Measurements from ENCODE around the gene ZFYVE26. TPM values are rescaled to one million over a fixed set of nuclear protein-coding genes. Genes with fewer than 3 reads are reported as not detected.

ZFYVE26 gene
- total RNA-seq, 1 experiment from 2014 or later, result 21.1 TPM

DNA sequence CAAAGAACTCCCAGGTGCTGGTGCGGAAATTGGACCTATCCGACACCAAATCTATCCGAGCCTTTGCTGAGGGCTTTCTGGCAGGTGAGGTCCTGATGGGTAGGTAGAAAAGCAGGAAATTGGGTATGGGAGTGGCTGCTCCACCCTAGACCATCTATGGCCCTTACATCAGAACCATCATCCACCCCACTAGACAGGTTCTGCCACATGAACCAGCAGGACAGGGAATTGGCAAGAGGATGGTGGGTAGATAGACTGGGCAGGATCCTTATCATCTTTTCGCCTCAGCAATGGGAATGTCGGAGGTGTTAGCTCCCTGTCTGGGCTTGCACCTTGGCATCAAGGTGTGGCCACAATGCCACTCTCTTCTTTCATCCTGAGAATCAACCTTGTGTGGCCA lies 91.2 kb downstream of the ZFYVE26 start:
- Histone ChIP-seq H3K27me3 (ENCODE audit: low read length) (no peaks in the 10 kb centered on the region), H3K9me2 (replicated peaks; ENCODE audit: low read length) (no peaks in the 10 kb centered on the region), H3K4me2 (ENCODE audit: low read length) (no peak overlapping the region), H2AFZ (ENCODE audit: low read length) (no peak overlapping the region), H3K9ac (ENCODE audit: low read length) (no peak overlapping the region), H3K4me1 (ENCODE audit: insufficient read depth, low read length) (no peaks in the 10 kb centered on the region), H3K79me2 (ENCODE audit: low read length) (no peaks in the 10 kb centered on the region), H3K27ac (ENCODE audit: low read length) (no peak overlapping the region), H4K20me1 (ENCODE audit: low read length) (no peaks in the 10 kb centered on the region), H3F3A (ENCODE audit: low read length, unreplicated experiment) (no peaks in the 10 kb centered on the region), H3K36me3 (ENCODE audit: low read depth, low read length) (no peaks in the 10 kb centered on the region), H3K9me3 (ENCODE audit: low read length) (no peaks in the 10 kb centered on the region), H3K4me3 (ENCODE audit: low read length) (no peak overlapping the region)
- POLR2A ChIA-PET (ENCODE audit: unreplicated experiment), result no interaction called here
- CTCF ChIA-PET, result no interaction called here
- no TSS peak for BruUV-seq (replicated peaks)
- intact Hi-C loops (cut with micrococcal nuclease), result no loop called here
- DNase-seq (no peak), ATAC-seq (no peak)
- TF ChIP-seq EZH2phosphoT487 (IDR thresholded peaks at IDR 0.05; ENCODE audit: borderline replicate concordance, low read length) (no peak), CTCF (conservative IDR thresholded peaks at IDR 0.05; ENCODE audit: low read depth, low read length) (no peak), EZH2 (IDR thresholded peaks at IDR 0.05; ENCODE audit: low read length, unreplicated experiment) (no peak)

DNA sequence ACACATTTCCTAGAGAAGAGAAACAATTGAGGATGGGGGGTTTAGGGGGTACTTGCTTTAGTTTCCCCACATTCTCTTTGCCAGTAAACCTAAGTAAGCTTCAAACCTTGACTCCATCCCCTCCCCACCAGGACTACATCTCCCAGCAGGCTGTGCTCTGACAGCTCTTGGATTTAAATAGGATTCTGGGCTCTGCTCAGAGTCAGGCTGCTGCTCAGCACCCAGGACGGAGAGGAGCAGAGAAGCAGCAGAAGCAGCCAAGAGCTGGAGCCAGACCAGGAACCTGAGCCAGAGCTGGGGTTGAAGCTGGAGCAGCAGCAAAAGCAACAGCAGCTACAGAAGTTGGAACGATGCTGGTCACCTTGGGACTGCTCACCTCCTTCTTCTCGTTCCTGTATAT lies 94.1 kb downstream of the ZFYVE26 start:
- ChIA-PET POLR2A (ENCODE audit: unreplicated experiment) (interaction anchor here (0.5 to 0.6 kb wide), 3 partner anchors 48 to 274 kb away, joined by 3 to 5 read pairs (median 3); no protein-coding TSS in a partner anchor), CTCF (no interaction called here)
- Histone ChIP-seq H3F3A (ENCODE audit: low read length, unreplicated experiment) (no peaks in the 10 kb centered on the region), H2AFZ (ENCODE audit: low read length) (no peak overlapping the region), H3K27me3 (ENCODE audit: low read length) (no peaks in the 10 kb centered on the region), H3K4me1 (ENCODE audit: insufficient read depth, low read length) (no peaks in the 10 kb centered on the region), H3K79me2 (ENCODE audit: low read length) (no peaks in the 10 kb centered on the region), H3K9me3 (ENCODE audit: low read length) (no peaks in the 10 kb centered on the region), H3K9me2 (replicated peaks; ENCODE audit: low read length) (no peaks in the 10 kb centered on the region), H4K20me1 (ENCODE audit: low read length) (no peaks in the 10 kb centered on the region), H3K4me2 (ENCODE audit: low read length) (no peak overlapping the region), H3K36me3 (ENCODE audit: low read depth, low read length) (no peaks in the 10 kb centered on the region), H3K4me3 (ENCODE audit: low read length) (no peak overlapping the region), H3K27ac (ENCODE audit: low read length) (no peak overlapping the region), H3K9ac (ENCODE audit: low read length) (no peak overlapping the region)
- DNase-seq (no peak), ATAC-seq (peak; percentile 37)
- intact Hi-C loops (cut with micrococcal nuclease), result no loop called here
- BruUV-seq (replicated peaks), result no TSS peak
- no peak for TF ChIP-seq EZH2 (IDR thresholded peaks at IDR 0.05; ENCODE audit: low read length, unreplicated experiment)
- no peak for TF ChIP-seq CTCF (conservative IDR thresholded peaks at IDR 0.05; ENCODE audit: low read depth, low read length)
- TF ChIP-seq EZH2phosphoT487 (IDR thresholded peaks at IDR 0.05; ENCODE audit: borderline replicate concordance, low read length), result no peak

- H3K4me2 ChIP-seq (ENCODE audit: low read length), result no peak overlapping the region
- H2AFZ ChIP-seq (ENCODE audit: low read length), result no peak overlapping the region
- no peak overlapping the region for H3K27ac ChIP-seq (ENCODE audit: low read length)
- H3K4me3 ChIP-seq (ENCODE audit: low read length), result no peak overlapping the region
- H3K9ac ChIP-seq (ENCODE audit: low read length), result no peak overlapping the region
- ATAC-seq (no peak), DNase-seq (no peak)
- no peaks in the 10 kb centered on the region for H3K27me3 ChIP-seq (ENCODE audit: low read length)
- TF ChIP-seq EZH2 (IDR thresholded peaks at IDR 0.05; ENCODE audit: low read length, unreplicated experiment) (no peak), EZH2phosphoT487 (IDR thresholded peaks at IDR 0.05; ENCODE audit: borderline replicate concordance, low read length) (no peak), CTCF (conservative IDR thresholded peaks at IDR 0.05; ENCODE audit: low read depth, low read length) (no peak)
- POLR2A ChIA-PET (ENCODE audit: unreplicated experiment), result interaction anchor here (0.6 kb wide), 2 partner anchors 48 to 145 kb away, joined by 3 to 5 read pairs; no protein-coding TSS in a partner anchor
- H3F3A ChIP-seq (ENCODE audit: low read length, unreplicated experiment), result no peaks in the 10 kb centered on the region
- no peaks in the 10 kb centered on the region for H3K9me3 ChIP-seq (ENCODE audit: low read length)
- H3K79me2 ChIP-seq (ENCODE audit: low read length), result no peaks in the 10 kb centered on the region
- H3K9me2 ChIP-seq (replicated peaks; ENCODE audit: low read length), result no peaks in the 10 kb centered on the region
- H3K36me3 ChIP-seq (ENCODE audit: low read depth, low read length), result no peaks in the 10 kb centered on the region
- H3K4me1 ChIP-seq (ENCODE audit: insufficient read depth, low read length), result no peaks in the 10 kb centered on the region
- no peaks in the 10 kb centered on the region for H4K20me1 ChIP-seq (ENCODE audit: low read length)
- intact Hi-C loops (cut with micrococcal nuclease), result no loop called here
- CTCF ChIA-PET, result no interaction called here
- BruUV-seq (replicated peaks), result no TSS peak
Observed at GRCh38 chr14:67721875-67722274, 94.5 kb downstream of the ZFYVE26 start.
